GM19023 (cell line): ENCODE data around the gene LMX1A.

ENCODE experiments used
- ATAC-seq: cut with Tn5 transposase; IDR thresholded peaks from one replicate; pipeline ENCODE4 v1.9.1; 2021; ENCODE audit warnings: mild to moderate bottlenecking, moderate library complexity; ENCODE audit not compliant: unreplicated experiment

The LMX1A gene

GRCh38 chr1:165169729-165170128 lies 186.8 kb downstream of the LMX1A start:
- ATAC-seq = no peak

DNA sequence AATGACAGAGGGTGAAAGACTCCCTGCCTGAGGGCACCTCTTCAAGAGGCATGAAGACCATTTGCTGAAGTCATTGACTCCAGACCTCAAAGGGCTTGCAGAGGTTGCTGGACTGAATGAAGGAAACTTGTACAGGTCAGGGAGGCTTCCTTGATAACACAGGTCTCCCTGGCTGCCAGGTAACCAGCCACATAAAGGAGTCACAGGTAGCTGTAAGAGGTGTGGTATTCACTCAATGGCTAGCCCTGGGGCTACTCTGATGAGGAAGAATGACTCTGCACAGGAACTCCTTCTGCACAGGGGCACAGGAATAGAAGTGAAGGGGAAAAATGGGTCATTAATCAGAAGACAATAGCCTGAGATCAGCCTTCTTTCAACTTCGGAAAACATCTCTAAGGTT lies 187.5 kb downstream of the LMX1A start:
- no peak for ATAC-seq

DNA sequence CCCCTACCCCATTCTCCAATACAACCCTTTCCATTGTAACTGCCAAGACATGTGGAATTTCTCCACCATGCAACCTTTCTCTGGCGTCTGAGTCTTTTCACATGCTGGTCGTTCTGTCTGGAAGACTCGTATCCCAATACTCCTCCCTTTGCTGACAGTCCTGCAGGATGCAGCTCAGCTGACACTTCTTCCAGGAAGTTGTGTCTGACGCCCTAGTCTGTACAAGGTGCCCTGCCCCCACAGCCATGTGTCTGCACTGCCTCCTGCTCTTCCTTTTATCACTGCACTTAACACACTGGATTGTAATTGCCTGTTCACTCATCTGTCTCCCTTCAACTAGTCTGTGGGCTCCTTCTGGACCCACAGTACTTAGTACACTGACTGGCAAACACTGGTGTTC lies 188.0 kb downstream of the LMX1A start:
- no peak for ATAC-seq

DNA sequence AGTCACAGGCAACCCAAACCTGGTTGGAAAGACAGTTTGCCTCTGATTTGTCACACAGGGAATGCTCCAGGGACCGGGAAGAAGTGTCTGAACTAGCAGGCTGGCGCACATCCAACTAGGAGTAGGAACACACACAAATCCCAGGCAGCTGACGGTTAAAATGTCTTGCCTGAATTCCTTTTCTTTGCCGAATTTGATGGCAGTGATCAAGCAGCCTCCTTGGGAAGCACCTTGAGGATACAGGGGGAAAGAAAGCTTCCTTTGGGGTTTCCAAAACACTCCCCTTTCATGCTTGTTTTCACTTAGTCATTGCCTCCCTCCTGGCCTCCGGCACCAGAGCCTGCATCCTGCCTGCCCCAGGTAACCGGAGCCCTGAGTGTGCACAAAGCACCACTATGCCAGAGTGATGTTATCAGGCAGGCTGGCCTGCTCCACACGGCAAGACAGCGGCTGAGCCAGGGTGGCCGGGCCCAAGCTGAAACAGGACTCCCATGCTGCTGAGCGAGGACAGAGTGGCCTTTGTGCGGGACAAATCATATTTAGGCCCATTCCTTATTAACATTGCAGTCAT lies 193.8 kb downstream of the LMX1A start:
- ATAC-seq = no peak

GRCh38 chr1:165161130-165161529 lies 195.4 kb downstream of the LMX1A start:
- ATAC-seq = no peak

- no peak for ATAC-seq
Measured at GRCh38 chr1:165153182-165153581, 203.3 kb downstream of the LMX1A start.

GRCh38 chr1:165152727-165153126 lies 203.8 kb downstream of the LMX1A start:
- ATAC-seq = no peak

DNA sequence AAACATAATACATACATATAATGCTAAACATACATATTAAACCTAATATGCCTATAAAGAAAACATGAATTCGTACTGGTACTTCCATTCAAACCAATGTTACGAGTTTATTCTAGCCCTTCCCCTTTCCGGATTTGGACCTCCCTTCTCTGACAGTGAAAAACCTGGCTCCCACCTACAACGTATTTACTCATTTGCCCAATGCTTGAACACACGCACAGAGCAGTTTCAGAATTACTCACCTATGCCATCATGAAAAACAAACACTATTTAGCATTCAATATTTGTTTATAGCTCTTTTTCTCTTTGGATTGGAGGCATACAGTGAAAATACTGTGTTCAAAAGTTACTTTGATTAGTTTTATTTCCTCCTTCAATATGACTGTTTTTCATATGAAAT lies 204.4 kb downstream of the LMX1A start:
- no peak for ATAC-seq
